Measurements from ENCODE around the gene CYFIP1.
"Not testable (repeated sequence)": the region's sequence is repeated elsewhere in the genome, so short reads cannot be mapped to it uniquely, and the experiment has no call there.

CYFIP1 gene
- 12.0 to 25.9 (median 17.5) reads per million in 4 donors for total RNA-seq

GRCh38 chr15:22980189-22981050, at the start of gene CYFIP1:
TSS of gene CYFIP1 (minus strand) at chr15:22980368. CDS start at chr15:22947285, 33,083 bp downstream.
- DNase-seq: no peak

GRCh38 chr15:23026218-23026617, 46.0 kb upstream of the CYFIP1 start:
- DNase-seq: no peak

- DNase-seq: no peak
These were observed 42.0 kb upstream of the CYFIP1 start for GRCh38 chr15:23022156-23022555.

- DNase-seq: no peak
These were observed 34.3 kb upstream of the CYFIP1 start for GRCh38 chr15:23014394-23015000.

- no peak for DNase-seq
These were observed 33.5 kb upstream of the CYFIP1 start for GRCh38 chr15:23013681-23014080.

GRCh38 chr15:23012616-23013015, 32.4 kb upstream of the CYFIP1 start:
- not testable (repeated sequence) for DNase-seq

GRCh38 chr15:23003736-23004135, 23.6 kb upstream of the CYFIP1 start:
- DNase-seq: no peak

- no peak for DNase-seq
These were observed 22.8 kb upstream of the CYFIP1 start for GRCh38 chr15:23002920-23003319.

- no peak for DNase-seq
These were observed 15.6 kb upstream of the CYFIP1 start for GRCh38 chr15:22995795-22996194.

GRCh38 chr15:22992024-22992326, 11.8 kb upstream of the CYFIP1 start:
- no peak for DNase-seq

- no peak for DNase-seq
These were observed 9.7 kb upstream of the CYFIP1 start for GRCh38 chr15:22989576-22990477.

GRCh38 chr15:22988811-22989210, 8.6 kb upstream of the CYFIP1 start:
- no peak for DNase-seq

GRCh38 chr15:22981931-22982330, 1.8 kb upstream of the CYFIP1 start:
- DNase-seq: not testable (repeated sequence)

- DNase-seq: no peak
These were observed 1.1 kb upstream of the CYFIP1 start for GRCh38 chr15:22981051-22981840.

- DNase-seq: peak in 1 of 5 donors; percentile 48
These were observed 655 bp downstream of the CYFIP1 start for GRCh38 chr15:22979238-22980188.

GRCh38 chr15:22978691-22979237, 1.4 kb downstream of the CYFIP1 start:
- no peak for DNase-seq

GRCh38 chr15:22974745-22975144, 5.4 kb downstream of the CYFIP1 start:
- no peak for DNase-seq

GRCh38 chr15:22973987-22974386, 6.2 kb downstream of the CYFIP1 start:
- no peak for DNase-seq

- DNase-seq: no peak
These were observed 6.9 kb downstream of the CYFIP1 start for GRCh38 chr15:22973286-22973685.

- no peak for DNase-seq
These were observed 10.7 kb downstream of the CYFIP1 start for GRCh38 chr15:22969489-22969888.

- no peak for DNase-seq
These were observed 11.8 kb downstream of the CYFIP1 start for GRCh38 chr15:22968366-22968765.
